Ishikawa (cell line): ENCODE data around the gene GDPD5.

Source experiments
- CEBPB ChIP-seq: IDR thresholded peaks from 2 replicates; pipeline ENCODE4 v1.6.1; 2012
- EP300 ChIP-seq: IDR thresholded peaks from 2 replicates; pipeline ENCODE4 v1.6.1; 2012; ENCODE audit warnings: borderline replicate concordance
- NFIC ChIP-seq: IDR thresholded peaks from 2 replicates; pipeline ENCODE4 v1.6.1; 2012
- RAD21 ChIP-seq: IDR thresholded peaks from 2 replicates; pipeline ENCODE4 v1.6.1; 2012; ENCODE audit warnings: low read depth
- REST ChIP-seq: IDR thresholded peaks from 2 replicates; pipeline ENCODE4 v1.6.1; 2012; ENCODE audit warnings: low read depth, mild to moderate bottlenecking
- TAF1 ChIP-seq: IDR thresholded peaks from 2 replicates; pipeline ENCODE4 v1.6.1; 2012; ENCODE audit warnings: low read depth, mild to moderate bottlenecking
- TCF12 ChIP-seq: IDR thresholded peaks from 2 replicates; pipeline ENCODE4 v1.6.1; 2012; ENCODE audit warnings: low read depth
- TEAD4 ChIP-seq: IDR thresholded peaks from 2 replicates; pipeline ENCODE4 v1.6.1; 2012
- ZBTB7A ChIP-seq: IDR thresholded peaks from 2 replicates; pipeline ENCODE4 v1.6.1; 2012; ENCODE audit warnings: low read depth

DNA sequence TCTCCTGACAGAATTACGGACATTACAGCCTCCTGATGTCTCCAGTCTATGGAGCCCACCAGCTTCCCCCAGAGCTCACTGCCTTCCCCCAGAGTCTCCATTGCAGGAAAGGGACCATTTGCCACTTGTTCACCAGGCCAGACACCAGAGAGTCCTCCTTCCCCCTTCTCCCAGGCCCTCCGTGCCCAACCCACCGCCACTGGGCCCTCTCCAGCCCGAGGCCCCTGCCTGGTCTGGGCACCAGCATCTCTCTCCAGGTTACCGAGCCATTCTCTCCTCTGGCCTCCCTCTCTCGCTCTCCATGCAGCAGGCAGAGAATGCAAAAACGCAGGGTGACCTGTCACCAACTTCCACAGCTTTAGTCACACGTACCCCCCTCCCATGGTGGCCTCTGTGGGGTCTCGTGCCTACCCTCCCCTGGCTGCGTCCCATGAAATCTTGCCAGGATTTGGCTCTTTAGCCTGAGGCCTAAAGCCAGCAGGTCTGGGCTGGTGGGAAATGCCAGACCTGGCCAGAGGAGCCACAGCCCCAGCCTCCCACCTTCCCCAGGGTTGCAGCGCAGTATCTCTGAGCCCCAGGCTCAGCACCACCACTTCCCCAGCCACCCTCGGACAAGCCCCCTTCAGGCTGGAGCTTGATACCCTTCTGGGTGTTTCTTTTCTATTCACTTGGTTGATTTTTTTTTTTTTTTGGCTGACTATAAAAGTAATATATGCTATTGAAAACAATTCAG is 29.5 kb upstream of the GDPD5 start:
- no peak for TF ChIP-seq NFIC
- no peak for TF ChIP-seq EP300
- no peak for TF ChIP-seq CEBPB
- TF ChIP-seq ZBTB7A, result no peak
- no peak for TF ChIP-seq TCF12
- TF ChIP-seq REST, result no peak
- no peak for TF ChIP-seq RAD21
- TF ChIP-seq TEAD4, result no peak
- no peak for TF ChIP-seq TAF1
